NB4 (cell line): ENCODE measurements around the gene TEX44.
"Not testable (repeated sequence)": the region's sequence is repeated elsewhere in the genome, so short reads cannot be mapped to it uniquely, and the experiment has no call there.

ENCODE experiments used
- DNase-seq: peaks from one replicate; pipeline ENCODE4 v3.0.0; 2010; ENCODE audit warnings: low read depth
- H3K4me3 ChIP-seq: one replicate; pipeline ENCODE4 v1.5.1; 2011; ENCODE audit warnings: mild to moderate bottlenecking, low read depth, low read length, moderate library complexity
- CTCF ChIP-seq: IDR thresholded peaks from one replicate; pipeline ENCODE4 v1.5.1; 2012; ENCODE audit warnings: low read depth, low read length
- MAX ChIP-seq: IDR thresholded peaks from 2 replicates; pipeline ENCODE4 v1.6.1; 2011; ENCODE audit warnings: low read depth, low read length
- MYC ChIP-seq: IDR thresholded peaks from 2 replicates; pipeline ENCODE4 v1.6.1; 2011; ENCODE audit warnings: low read depth, low read length
- POLR2A ChIP-seq: IDR thresholded peaks from 2 replicates; pipeline ENCODE4 v1.6.1; 2011; ENCODE audit warnings: mild to moderate bottlenecking; ENCODE audit not compliant: insufficient read length; ENCODE audit errors: extremely low read depth

TEX44 gene

GRCh38 chr2:231549446-231550239 lies 43.0 kb upstream of the TEX44 start:
- no peak for TF ChIP-seq POLR2A
- no peak for TF ChIP-seq MAX
- TF ChIP-seq CTCF, result no peak
- no peak for TF ChIP-seq MYC

GRCh38 chr2:231552752-231553151 lies 39.9 kb upstream of the TEX44 start:
- TF ChIP-seq CTCF, result no peak
- no peak for TF ChIP-seq POLR2A
- no peak for TF ChIP-seq MYC
- TF ChIP-seq MAX, result no peak
- DNase-seq, result no peak
- no peak overlapping the region for H3K4me3 ChIP-seq

More at GRCh38 chr2:231549446-231550239, 43.0 kb upstream of the TEX44 start:
- no peak overlapping the region for H3K4me3 ChIP-seq
- no peak for DNase-seq

- no peak overlapping the region for H3K4me3 ChIP-seq
- DNase-seq, result no peak
- TF ChIP-seq MAX (no peak), CTCF (no peak), POLR2A (no peak), MYC (no peak)
Observed at GRCh38 chr2:231554327-231554726, 38.3 kb upstream of the TEX44 start.

- DNase-seq, result peak; percentile 87
- no peak for TF ChIP-seq CTCF
- TF ChIP-seq MAX, result peak; percentile 38
- TF ChIP-seq MYC, result peak; percentile 45; the same call in 1 of the 2 replicates
- no peak for TF ChIP-seq POLR2A
- no peak overlapping the region for H3K4me3 ChIP-seq
Observed at GRCh38 chr2:231554748-231555545, 37.7 kb upstream of the TEX44 start.

- DNase-seq, H3K4me3 ChIP-seq: not testable (repeated sequence)
Observed at GRCh38 chr2:231556496-231556895, 36.2 kb upstream of the TEX44 start.

- H3K4me3 ChIP-seq, result no peak overlapping the region
- DNase-seq, result no peak
- no peak for TF ChIP-seq MAX
- TF ChIP-seq MYC, result no peak
- no peak for TF ChIP-seq POLR2A
- no peak for TF ChIP-seq CTCF
Observed at GRCh38 chr2:231556981-231557380, 35.7 kb upstream of the TEX44 start.
